SU-DHL-6 (cell line): Measurements from ENCODE around the gene GRM8.

Experiments
- H2AFZ ChIP-seq: fragments of 200-600 bp; sonication (generic); 2 replicates; pipeline ENCODE4 v1.6.1; 2014; ENCODE audit warnings: low read depth, mild to moderate bottlenecking, moderate library complexity, mixed read lengths, antibody characterized with exemption, low read length; ENCODE audit not compliant: severe bottlenecking
- H3F3A ChIP-seq: fragments of 200-600 bp; shearing (Covaris generic); 2 replicates; pipeline ENCODE4 v1.6.0; 2016; ENCODE audit warnings: antibody characterized with exemption, mild to moderate bottlenecking; ENCODE audit not compliant: insufficient read depth
- H3K27ac ChIP-seq: fragments of 200-600 bp; sonication (generic); 2 replicates; pipeline ENCODE4 v1.5.1; 2016; ENCODE audit warnings: low read depth, mild to moderate bottlenecking, low read length, moderate library complexity, mixed read lengths
- H3K27me3 ChIP-seq: fragments of 200-600 bp; sonication (generic), shearing (Covaris generic); 2 replicates; pipeline ENCODE4 v1.6.0; 2014; ENCODE audit warnings: mild to moderate bottlenecking, low read length
- H3K36me3 ChIP-seq: fragments of 200-600 bp; sonication (generic); 2 replicates; pipeline ENCODE4 v1.6.1; 2014; ENCODE audit warnings: mild to moderate bottlenecking, low read length, mixed read lengths
- H3K4me2 ChIP-seq: fragments of 300-600, 200-600 bp; shearing (Covaris generic), sonication (generic); 2 replicates; pipeline ENCODE4 v1.6.0; 2014; ENCODE audit warnings: low read length, low read depth, mild to moderate bottlenecking; ENCODE audit not compliant: poor library complexity, severe bottlenecking
- H3K4me3 ChIP-seq: fragments of 200-600 bp; sonication (generic); 2 replicates; pipeline ENCODE4 v1.5.1; 2014; ENCODE audit warnings: antibody characterized with exemption, low read length, mild to moderate bottlenecking, mixed read lengths; ENCODE audit not compliant: insufficient read depth, poor library complexity, severe bottlenecking
- H3K79me2 ChIP-seq: fragments of 200-600 bp; sonication (generic); 2 replicates; pipeline ENCODE4 v1.6.1; 2014; ENCODE audit warnings: mild to moderate bottlenecking, low read length, moderate library complexity; ENCODE audit not compliant: insufficient read depth
- H3K9ac ChIP-seq: fragments of 200-600 bp; sonication (generic); 2 replicates; pipeline ENCODE4 v1.7.0; 2014; ENCODE audit warnings: mild to moderate bottlenecking, low read length
- H3K9me2 ChIP-seq: fragments of 200-600 bp; sonication (generic); replicated peaks from 2 replicates; pipeline ENCODE4 v1.6.1; 2014; ENCODE audit warnings: low read length; ENCODE audit not compliant: insufficient read depth
- H3K9me3 ChIP-seq: fragments of 200-600 bp; sonication (generic); 2 replicates; pipeline ENCODE4 v1.6.1; 2014; ENCODE audit warnings: low read length, mixed read lengths; ENCODE audit not compliant: insufficient read depth
- H4K20me1 ChIP-seq: fragments of 200-600 bp; sonication (generic); 2 replicates; pipeline ENCODE4 v1.6.1; 2014; ENCODE audit warnings: low read depth, mild to moderate bottlenecking, antibody characterized with exemption, low read length, moderate library complexity, mixed read lengths
- CTCF ChIP-seq: fragments of 200-600 bp; sonication (generic); IDR thresholded peaks from one replicate; pipeline ENCODE4 v1.5.1; 2017; ENCODE audit warnings: antibody characterized with exemption, mild to moderate bottlenecking, low read length, moderate library complexity; ENCODE audit not compliant: insufficient read depth, poor library complexity, severe bottlenecking
- EZH2phosphoT487 ChIP-seq: fragments of 200-600 bp; sonication (generic), shearing (Covaris generic); conservative IDR thresholded peaks from 2 replicates; pipeline ENCODE4 v1.6.1; 2018; ENCODE audit warnings: mild to moderate bottlenecking, antibody characterized with exemption, low read length, moderate library complexity, mixed read lengths

GRM8 gene

DNA sequence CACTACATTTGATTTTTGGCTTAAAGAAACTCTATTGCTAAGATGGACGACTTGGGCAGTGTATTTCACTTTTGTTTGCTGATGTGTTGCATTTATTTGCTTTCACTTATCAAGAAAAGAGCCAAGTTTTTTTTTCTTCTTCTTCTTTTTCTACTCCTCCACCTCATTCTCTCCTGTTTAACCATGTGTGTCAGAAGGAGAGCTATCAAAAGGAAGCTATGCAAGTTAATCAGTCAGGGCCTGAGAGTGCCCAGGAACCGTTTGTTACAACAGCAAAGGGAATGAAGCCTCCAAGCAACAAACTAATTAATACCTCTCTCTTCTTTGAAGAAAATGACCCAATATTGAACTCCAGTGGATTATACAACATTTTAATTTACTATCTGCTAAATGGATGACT is 299.3 kb downstream of the GRM8 start:
- Histone ChIP-seq H3K9ac (no peak overlapping the region), H3K36me3 (no peaks in the 10 kb centered on the region), H3K27me3 (no peaks in the 10 kb centered on the region), H3K4me2 (no peak overlapping the region), H4K20me1 (no peaks in the 10 kb centered on the region), H3K79me2 (no peaks in the 10 kb centered on the region), H2AFZ (no peak overlapping the region), H3K9me3 (no peaks in the 10 kb centered on the region), H3K4me3 (no peak overlapping the region), H3F3A (no peaks in the 10 kb centered on the region), H3K9me2 (no peaks in the 10 kb centered on the region), H3K27ac (no peak overlapping the region)
- TF ChIP-seq CTCF (no peak), EZH2phosphoT487 (no peak)

- Histone ChIP-seq H3K36me3 (no peaks in the 10 kb centered on the region), H2AFZ (no peak overlapping the region), H4K20me1 (no peaks in the 10 kb centered on the region), H3K9me2 (no peaks in the 10 kb centered on the region), H3K79me2 (no peaks in the 10 kb centered on the region), H3K27ac (no peak overlapping the region), H3K4me2 (no peak overlapping the region), H3F3A (no peaks in the 10 kb centered on the region), H3K9me3 (no peaks in the 10 kb centered on the region), H3K27me3 (no peaks in the 10 kb centered on the region), H3K4me3 (no peak overlapping the region), H3K9ac (no peak overlapping the region)
- TF ChIP-seq CTCF, result no peak
- no peak for TF ChIP-seq EZH2phosphoT487
Measured at GRCh38 chr7:126948664-126949063, 304.1 kb downstream of the GRM8 start.

DNA sequence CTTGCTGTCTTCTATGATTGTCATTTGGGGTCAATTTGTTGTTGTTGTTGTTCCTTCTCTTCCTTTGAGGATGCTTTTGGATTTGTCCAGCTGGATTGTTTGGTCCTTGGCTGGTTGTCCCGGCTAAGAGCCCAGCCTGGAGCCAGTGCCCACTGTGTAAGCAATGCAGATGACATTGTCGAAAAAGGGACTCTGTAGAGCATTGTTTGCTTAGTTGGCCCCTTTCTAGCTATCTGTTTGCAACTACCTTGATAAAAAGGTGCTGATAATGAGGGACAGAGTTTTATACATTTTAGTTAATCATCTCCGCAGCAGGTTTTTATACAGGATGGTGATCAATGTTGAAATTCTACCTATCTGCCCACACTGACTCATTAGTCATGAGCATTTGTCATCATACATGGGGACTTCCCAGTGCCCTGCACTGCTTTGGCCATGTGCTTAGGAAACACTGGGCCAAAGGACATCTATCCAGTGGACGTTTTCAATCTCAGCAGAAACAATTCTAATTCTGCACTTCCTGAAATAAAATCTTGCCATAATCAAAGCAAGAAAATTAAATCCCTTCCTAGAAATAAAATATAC is 311.9 kb downstream of the GRM8 start:
- Histone ChIP-seq H4K20me1 (no peaks in the 10 kb centered on the region), H3F3A (no peaks in the 10 kb centered on the region), H3K9me3 (no peaks in the 10 kb centered on the region), H3K4me2 (no peak overlapping the region), H3K4me3 (no peak overlapping the region), H3K27ac (no peak overlapping the region), H3K36me3 (no peaks in the 10 kb centered on the region), H3K27me3 (no peaks in the 10 kb centered on the region), H3K9ac (no peak overlapping the region), H3K79me2 (no peaks in the 10 kb centered on the region), H3K9me2 (no peaks in the 10 kb centered on the region), H2AFZ (no peak overlapping the region)
- no peak for TF ChIP-seq EZH2phosphoT487
- TF ChIP-seq CTCF, result no peak
